H1 (cell line): ENCODE data around the gene VCP. TPM values are rescaled to one million over a fixed set of nuclear protein-coding genes. Genes with fewer than 3 reads are reported as not detected.

Experiments
- CTCF ChIA-PET: fragments of 300-600 bp; sonication (Branson Sonifier 250); formaldehyde crosslinking; loops from one replicate; lab custom pipeline; 2021; ENCODE audit not compliant: partially characterized antibody; lab: Charles Lee
- POLR2A ChIA-PET: fragments of 300-600 bp; sonication (Branson Sonifier 250); formaldehyde crosslinking; loops from one replicate; lab custom pipeline; 2021; ENCODE audit warnings: inconsistent platforms; ENCODE audit not compliant: partially characterized antibody; lab: Charles Lee
- DNase-seq, 2 experiments: peaks; one replicate each; pipeline versions ENCODE4 v3.0.0 to v3.0.0-alpha.2; 2010 to 2022; ENCODE audit warnings: low spot score in 2 of 2, low read depth in 1 of 2, mixed read lengths in 1 of 2
- FAIRE-seq: peaks from 2 replicates; lab custom pipeline; 2011; peaks lifted over from hg19 to GRCh38; lab: Jason Lieb, UNC
- H2AFZ ChIP-seq: 2 replicates; pipeline ENCODE4 v1.8.1; 2012; ENCODE audit warnings: low read length, inconsistent platforms
- H2AK5ac ChIP-seq: 2 replicates; pipeline ENCODE4 v1.6.1; 2013; ENCODE audit warnings: low read depth, low read length
- H2BK120ac ChIP-seq: replicated peaks from 2 replicates; pipeline ENCODE3; 2013; ENCODE audit warnings: low read depth, low read length, inconsistent platforms
- H2BK12ac ChIP-seq: 2 replicates; pipeline ENCODE4 v1.6.1; 2013; ENCODE audit warnings: low read depth, low read length
- H2BK15ac ChIP-seq: 2 replicates; pipeline ENCODE4 v1.6.1; 2013; ENCODE audit warnings: low read length
- H2BK20ac ChIP-seq: 2 replicates; pipeline ENCODE4 v1.6.1; 2013; ENCODE audit warnings: low read length
- H2BK5ac ChIP-seq: 2 replicates; pipeline ENCODE4 v1.6.1; 2013; ENCODE audit warnings: low read depth, low read length
- H3K14ac ChIP-seq: 2 replicates; pipeline ENCODE4 v1.6.1; 2013; ENCODE audit warnings: inconsistent platforms; ENCODE audit not compliant: insufficient read length
- H3K18ac ChIP-seq: 2 replicates; pipeline ENCODE4 v1.6.1; 2013; ENCODE audit warnings: low read length; ENCODE audit errors: extremely low read depth
- H3K23ac ChIP-seq: 2 replicates; pipeline ENCODE4 v1.6.1; 2013; ENCODE audit warnings: inconsistent platforms; ENCODE audit not compliant: insufficient read length
- H3K23me2 ChIP-seq: 2 replicates; pipeline ENCODE4 v1.6.1; 2013; ENCODE audit warnings: low read depth, low read length
- H3K27ac ChIP-seq: 2 replicates; pipeline ENCODE4 v1.6.1; 2011; ENCODE audit warnings: low read depth, low read length, inconsistent platforms
- H3K27me3 ChIP-seq, 4 experiments: replicated peaks in 1 of 4; 1 replicate in 1 of 4; 2 replicates in 3 of 4; pipeline versions ENCODE4 v1.6.1 to v1.8.1; 2011 to 2013; ENCODE audit warnings: low read length in 3 of 4, mild to moderate bottlenecking in 3 of 4, inconsistent platforms in 2 of 4, mixed read lengths in 2 of 4, moderate library complexity in 1 of 4; ENCODE audit not compliant: control insufficient read depth in 3 of 4, insufficient read depth in 3 of 4; ENCODE audit errors: extremely low read depth in 1 of 4
- H3K36me3 ChIP-seq, 4 experiments: 2 replicates each; pipeline versions ENCODE4 v1.6.1 to v1.8.1; 2011 to 2013; ENCODE audit warnings: mild to moderate bottlenecking in 4 of 4, low read length in 3 of 4, moderate library complexity in 2 of 4, control low read depth in 1 of 4, inconsistent platforms in 1 of 4; ENCODE audit not compliant: insufficient read depth in 4 of 4, control insufficient read depth in 2 of 4
- H3K4ac ChIP-seq: replicated peaks from 2 replicates; pipeline ENCODE3; 2013; ENCODE audit warnings: low read length, low read depth, mixed read lengths, inconsistent platforms; ENCODE audit not compliant: insufficient read length
- H3K4me1 ChIP-seq, 4 experiments: replicated peaks in 1 of 4; 1 replicate in 1 of 4; 2 replicates in 3 of 4; pipeline versions ENCODE4 v1.6.1 to v1.8.1; 2011 to 2013; ENCODE audit warnings: low read length in 3 of 4, inconsistent platforms in 2 of 4, mixed read lengths in 1 of 4; ENCODE audit not compliant: insufficient read depth in 4 of 4, control insufficient read depth in 3 of 4
- H3K4me2 ChIP-seq, 2 experiments: 2 replicates each; pipeline versions ENCODE4 v1.6.1 to v1.8.1; 2011 to 2013; ENCODE audit warnings: low read depth in 2 of 2, low read length in 2 of 2, control low read depth in 1 of 2, inconsistent platforms in 1 of 2, mild to moderate bottlenecking in 1 of 2; ENCODE audit not compliant: insufficient read depth in 1 of 2
- H3K4me3 ChIP-seq, 4 experiments: fragments of 200-600, 300-600 bp in 1 of 4; sonication (generic), shearing (Covaris generic), sonication (Bioruptor Twin) in 1 of 4; 2 replicates each; pipeline versions ENCODE4 v1.5.1 to v1.8.1; 2011 to 2016; ENCODE audit warnings: low read length in 4 of 4, low read depth in 3 of 4, control low read depth in 2 of 4, inconsistent platforms in 2 of 4, mild to moderate bottlenecking in 2 of 4, mixed read lengths in 1 of 4, moderate library complexity in 1 of 4; ENCODE audit not compliant: insufficient read depth in 2 of 4; ENCODE audit errors: extremely low read depth in 1 of 4
- H3K56ac ChIP-seq: replicated peaks from 2 replicates; pipeline ENCODE3; 2013; ENCODE audit warnings: low read depth, mild to moderate bottlenecking, mixed read lengths, low read length, inconsistent platforms; ENCODE audit not compliant: insufficient read length
- H3K79me1 ChIP-seq: 2 replicates; pipeline ENCODE4 v1.6.1; 2013; ENCODE audit warnings: low read depth, low read length, control low read depth
- H3K79me2 ChIP-seq, 2 experiments: 2 replicates each; pipeline versions ENCODE4 v1.6.1 to v1.8.1; 2012 to 2013; ENCODE audit warnings: low read length in 2 of 2, mild to moderate bottlenecking in 2 of 2, inconsistent platforms in 1 of 2; ENCODE audit not compliant: insufficient read depth in 2 of 2, control insufficient read depth in 1 of 2
- H3K9ac ChIP-seq, 4 experiments: replicated peaks in 1 of 4; 1 replicate in 1 of 4; 2 replicates in 3 of 4; pipeline versions ENCODE4 v1.6.1 to v1.8.1; 2011 to 2013; ENCODE audit warnings: low read depth in 3 of 4, low read length in 3 of 4, control low read depth in 2 of 4, mild to moderate bottlenecking in 2 of 4, moderate library complexity in 2 of 4, inconsistent platforms in 1 of 4; ENCODE audit errors: extremely low read depth in 1 of 4
- H3K9me3 ChIP-seq, 2 experiments: 2 replicates each; pipeline versions ENCODE4 v1.6.1 to v1.8.1; 2012 to 2013; ENCODE audit warnings: mild to moderate bottlenecking in 2 of 2, moderate library complexity in 2 of 2, control low read depth in 1 of 2, inconsistent platforms in 1 of 2, low read depth in 1 of 2, low read length in 1 of 2, mixed read lengths in 1 of 2; ENCODE audit not compliant: insufficient read depth in 2 of 2
- H4K20me1 ChIP-seq, 2 experiments: replicated peaks in 1 of 2; 2 replicates each; pipeline versions ENCODE3 to v1.8.1; 2011 to 2013; ENCODE audit warnings: inconsistent platforms in 2 of 2, low read length in 2 of 2, mild to moderate bottlenecking in 1 of 2; ENCODE audit not compliant: insufficient read depth in 2 of 2, control insufficient read depth in 1 of 2
- H4K5ac ChIP-seq: 2 replicates; pipeline ENCODE4 v1.6.1; 2013; ENCODE audit warnings: low read length, low read depth, mixed read lengths, inconsistent platforms; ENCODE audit not compliant: insufficient read length
- H4K8ac ChIP-seq: 2 replicates; pipeline ENCODE4 v1.8.0; 2013; ENCODE audit warnings: mild to moderate bottlenecking, moderate library complexity, low read length, inconsistent platforms; ENCODE audit not compliant: insufficient read depth; ENCODE audit errors: extremely low read depth
- H4K91ac ChIP-seq: replicated peaks from 2 replicates; pipeline ENCODE3; 2013; ENCODE audit warnings: low read length, mixed read lengths, inconsistent platforms; ENCODE audit not compliant: insufficient read length
- RXRA ChIP-seq: IDR thresholded peaks from 2 replicates; pipeline ENCODE4 v1.6.1; 2011; ENCODE audit warnings: low read depth, mild to moderate bottlenecking, low read length, moderate library complexity; ENCODE audit not compliant: insufficient read depth
- TEAD4 ChIP-seq: IDR thresholded peaks from 2 replicates; pipeline ENCODE4 v1.6.1; 2012; ENCODE audit warnings: low read depth, low read length, inconsistent platforms, mixed read lengths
- WGBS, 2 experiments: shearing (Covaris generic) in 1 of 2; methylation state at CpG; one replicate each; pipeline versions ENCODE4 v1.1.6 to v1.1.7; 2013 to 2015; ENCODE audit warnings: low lambda C conversion rate in 2 of 2, mixed read lengths in 2 of 2, inconsistent platforms in 1 of 2, low coverage in 1 of 2, missing lambda C conversion rate in 1 of 2; ENCODE audit not compliant: insufficient replicate concordance in 2 of 2, insufficient coverage in 1 of 2, insufficient read length in 1 of 2; ENCODE audit errors: extremely low coverage in 1 of 2, missing lambda C conversion rate in 1 of 2; 5-methylcytosine and 5-hydroxymethylcytosine counted together
- polyA plus RNA-seq, 7 experiments: library from polyadenylated mRNA; depleted of rRNA in 3 of 7; stranded (reverse) in 5 of 7; unstranded in 2 of 7; fragments of >200 nt in 5 of 7; fragments of 200-250 nt in 2 of 7; gene quantifications; 1 replicate in 5 of 7; 2 replicates in 1 of 7; 4 replicates in 1 of 7; pipeline versions ENCODE4 v1.2.1 to v1.2.3, GENCODE V29; 2011 to 2013; ENCODE audit warnings: missing spikeins in 2 of 7, mixed read lengths in 2 of 7
- total RNA-seq: library from RNA; stranded (reverse); fragmentation: NEBNext Ultra II Directional; extraction: Animal tissue kit (Norgen Biotek cat#: 25700); gene quantifications from 2 replicates; pipeline ENCODE4 v1.2.1, GENCODE V29; 2021

Gene VCP
- total and polyA plus RNA-seq, 2 of the 8 experiments (the other 6 are each of a cell fraction or from before 2014, with no cell fraction given), result 173 to 375 TPM

- Histone ChIP-seq H2BK12ac (no peak overlapping the region), H3K23ac (no peak overlapping the region), H3K36me3 (peaks cover 5 to 12% (median 9%) of the 10 kb centered on the region in 4 experiments; a peak in 6 of 8 replicates), H3K56ac (no peak overlapping the region), H3K4me2 (no peak overlapping the region), H4K20me1 (no peaks in the 10 kb centered on the region), H2AFZ (no peak overlapping the region), H3K4me1 (no peaks in the 10 kb centered on the region), H3K79me2 (no peaks in the 10 kb centered on the region), H3K4me3 (no peak overlapping the region), H2AK5ac (no peak overlapping the region), H2BK20ac (no peak overlapping the region), H2BK120ac (no peak overlapping the region), H4K91ac (no peak overlapping the region), H3K27me3 (no peaks in the 10 kb centered on the region), H3K9ac (no peak overlapping the region), H3K4ac (no peak overlapping the region), H4K8ac (no peak overlapping the region), H3K23me2 (peaks cover under 1% of the 10 kb centered on the region; the same call in 1 of the 2 replicates), H3K14ac (no peak overlapping the region), H2BK15ac (no peak overlapping the region), H2BK5ac (no peak overlapping the region), H3K9me3 (no peaks in the 10 kb centered on the region), H3K79me1 (no peaks in the 10 kb centered on the region), H3K27ac (no peak overlapping the region), H3K18ac (no peak overlapping the region), H4K5ac (no peak overlapping the region)
- ChIA-PET CTCF (no interaction called here), POLR2A (interaction anchor here (1.3 to 2.1 kb wide), 2 partner anchors 9 to 12 kb away, joined by 4 to 8 read pairs; partner anchors contain the start of gene PIGO)
- FAIRE-seq (no peak), DNase-seq (no peak)
- 94% methylated on average over 2 of the region's 2 CpGs; no CpG with 5 or more reads in 1 of the 2 experiments for WGBS, 2 experiments
- TF ChIP-seq TEAD4, result no peak
- no peak for TF ChIP-seq RXRA
Measured at GRCh38 chr9:35085078-35085477, 12.7 kb upstream of the VCP start.
